NCI-H460 (cell line): ENCODE data around the gene FBLIM1. TPM values are rescaled to one million over a fixed set of nuclear protein-coding genes. Genes with fewer than 3 reads are reported as not detected.

Source experiments
- DNase-seq: peaks from one replicate; pipeline ENCODE4 v3.0.0-alpha.2; 2016; ENCODE audit warnings: low read depth; ENCODE audit errors: extremely low read depth
- total RNA-seq: library from RNA; depleted of rRNA; stranded (reverse); fragments of >200 nt; shearing (Covaris generic); gene quantifications from 2 replicates; pipeline ENCODE4 v1.2.3, GENCODE V29; 2014

Gene FBLIM1
- total RNA-seq, 1 experiment from 2014 or later = 4.1 TPM

DNA sequence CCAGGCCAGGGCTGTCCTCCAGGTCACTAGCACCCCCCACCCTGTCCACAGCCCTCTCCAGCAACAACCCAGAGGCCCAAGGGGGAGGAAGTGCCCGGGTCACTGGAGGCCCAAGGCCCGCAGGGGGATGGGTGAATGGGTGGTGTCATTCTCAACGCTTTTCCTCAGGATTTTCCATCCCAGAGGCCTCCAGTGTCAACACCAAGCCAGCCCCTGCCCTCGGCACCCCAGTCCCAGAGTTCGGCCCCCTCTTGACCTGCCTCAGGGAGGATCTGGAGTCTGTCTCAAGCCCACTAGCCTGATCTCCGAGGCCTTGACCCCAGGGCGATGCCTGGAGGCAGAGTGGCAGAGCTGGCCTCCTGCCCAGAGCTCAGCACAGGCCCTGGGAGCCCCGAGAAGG, 11.2 kb upstream of the FBLIM1 start:
- DNase-seq = no peak

DNA sequence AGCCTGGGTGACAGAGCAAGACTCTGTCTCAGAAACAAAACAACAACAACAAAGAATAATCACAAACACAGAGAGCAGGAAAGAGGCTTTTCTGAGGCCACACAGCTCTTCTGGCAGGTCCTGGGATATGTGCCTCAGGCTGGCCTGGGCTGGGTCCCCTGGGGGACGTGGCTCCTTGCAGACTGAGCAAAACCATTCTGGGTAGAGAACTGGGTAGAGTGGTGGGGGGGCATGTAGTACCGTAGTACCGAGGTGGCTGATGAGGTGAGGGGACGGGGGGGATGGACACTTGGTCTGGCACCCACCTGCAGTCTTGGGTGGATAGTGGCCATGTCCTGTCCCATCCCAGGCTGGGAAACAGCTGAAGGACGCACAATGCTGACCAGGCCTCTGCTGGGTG, 10.3 kb upstream of the FBLIM1 start:
- no peak for DNase-seq

DNA sequence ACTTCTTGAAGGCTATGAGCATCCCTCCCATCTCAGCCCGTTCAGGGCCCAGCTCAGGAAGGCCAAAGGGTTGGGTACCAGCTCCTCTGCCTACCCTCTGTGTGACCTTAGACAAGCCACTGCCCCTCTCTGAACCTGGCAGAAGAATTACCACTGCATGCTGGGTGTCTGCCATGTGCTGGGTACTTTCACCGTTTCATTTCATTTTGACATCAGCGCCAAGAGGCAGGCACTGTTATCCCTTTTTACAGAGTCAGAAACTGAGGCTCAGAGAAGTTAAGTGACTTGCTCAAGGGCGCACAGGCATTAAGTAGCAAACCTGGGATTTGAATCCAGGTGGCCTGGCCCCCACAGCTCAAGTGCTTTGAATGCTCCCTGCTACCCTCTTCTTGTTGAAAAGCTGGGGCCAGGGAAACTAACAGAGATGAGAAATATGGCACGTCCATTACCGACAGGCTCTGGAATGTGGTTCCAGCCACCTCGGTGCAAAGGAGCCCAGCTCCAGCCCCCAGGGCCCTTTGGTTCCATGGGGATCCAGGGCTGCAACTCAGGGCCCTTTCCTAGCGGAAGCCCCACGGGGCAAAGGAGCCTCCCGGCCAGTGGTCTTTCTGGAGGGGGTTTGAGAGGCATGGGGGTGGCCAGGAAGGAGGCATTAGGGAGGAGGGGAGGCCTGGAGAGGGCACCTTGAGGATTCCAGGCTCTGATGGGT, 9.8 kb upstream of the FBLIM1 start:
- DNase-seq = no peak

DNA sequence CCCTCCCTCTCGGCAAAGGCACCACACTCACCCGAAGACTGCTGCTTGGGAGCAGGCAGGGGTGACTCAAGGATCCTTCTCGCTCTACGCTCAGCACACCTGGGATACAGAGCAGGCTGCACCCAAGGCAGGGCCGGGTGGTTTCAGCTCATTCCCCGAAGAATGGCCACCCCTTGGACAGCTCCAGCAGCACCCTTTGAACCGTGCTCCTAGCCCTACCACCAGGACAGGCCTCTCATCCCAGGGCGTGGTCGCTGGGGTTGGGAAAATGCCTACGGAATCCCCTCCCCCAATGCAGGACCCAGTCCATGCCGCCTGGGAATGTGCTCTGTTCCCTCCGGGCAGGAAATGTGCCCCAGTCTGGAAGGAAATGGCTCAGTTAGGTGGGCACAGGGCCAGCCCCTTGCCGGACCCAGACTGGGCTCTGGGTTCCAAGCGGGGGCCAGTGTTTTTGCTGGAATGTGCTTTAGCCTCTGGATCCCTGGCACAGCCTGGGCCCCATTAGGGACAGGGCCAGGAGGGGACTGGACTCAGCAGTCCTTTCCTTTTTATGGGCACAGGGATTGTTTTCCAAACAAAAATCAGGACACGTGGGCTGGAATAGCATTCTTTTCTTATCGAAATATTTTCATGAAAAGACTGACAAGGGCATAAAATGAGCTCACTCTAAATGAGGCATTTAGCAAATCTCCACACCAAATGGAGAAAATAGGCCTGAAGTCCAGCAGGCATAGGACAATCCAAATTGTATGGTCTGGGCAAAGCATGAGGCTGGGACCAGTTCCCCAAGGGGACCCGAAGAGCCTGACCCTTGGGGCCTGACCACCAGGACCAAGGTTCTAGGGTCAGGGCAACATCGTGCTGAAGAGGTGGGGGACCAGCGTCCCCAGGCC, 8.9 kb upstream of the FBLIM1 start:
- DNase-seq = no peak

DNA sequence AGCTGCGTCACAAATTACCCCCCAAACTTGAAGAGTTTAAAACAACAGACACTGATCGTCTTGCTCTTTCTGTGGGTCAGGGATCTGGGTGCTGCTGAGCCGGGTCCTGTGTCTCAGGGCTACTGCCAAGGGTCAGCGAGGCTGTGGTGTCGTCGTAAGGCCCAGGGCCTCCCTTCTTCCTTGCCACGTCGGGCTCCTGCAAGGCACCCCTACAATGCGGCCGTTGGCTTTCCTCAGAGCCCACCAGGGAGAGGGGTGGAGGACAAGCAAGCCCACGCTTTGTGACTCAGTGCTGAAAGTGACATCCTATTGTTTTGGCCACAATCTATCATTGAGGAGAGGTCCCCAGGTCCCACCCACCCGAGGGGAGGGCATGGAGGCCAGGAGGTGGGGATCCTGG, 7.7 kb upstream of the FBLIM1 start:
- no peak for DNase-seq

DNA sequence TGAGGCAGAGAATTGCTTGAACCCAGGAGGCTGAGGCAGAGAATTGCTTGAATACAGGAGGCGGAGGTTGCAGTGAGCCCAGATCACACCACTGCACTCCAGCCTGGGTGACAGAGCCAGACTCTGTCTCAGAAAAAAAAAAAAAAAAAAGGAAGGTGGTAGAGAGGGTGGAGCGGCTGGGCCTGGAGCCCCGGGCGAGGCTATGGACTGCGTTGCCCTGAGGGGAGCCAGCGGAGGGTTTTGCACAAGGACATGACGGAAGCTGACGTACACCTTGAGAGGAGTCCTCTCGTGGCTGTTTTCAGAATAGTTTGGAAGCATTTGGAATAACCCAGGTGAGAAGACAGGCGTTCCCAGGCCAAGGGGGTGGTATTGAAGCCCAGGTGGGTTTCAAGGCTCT, 6.9 kb upstream of the FBLIM1 start:
- DNase-seq = no peak

DNA sequence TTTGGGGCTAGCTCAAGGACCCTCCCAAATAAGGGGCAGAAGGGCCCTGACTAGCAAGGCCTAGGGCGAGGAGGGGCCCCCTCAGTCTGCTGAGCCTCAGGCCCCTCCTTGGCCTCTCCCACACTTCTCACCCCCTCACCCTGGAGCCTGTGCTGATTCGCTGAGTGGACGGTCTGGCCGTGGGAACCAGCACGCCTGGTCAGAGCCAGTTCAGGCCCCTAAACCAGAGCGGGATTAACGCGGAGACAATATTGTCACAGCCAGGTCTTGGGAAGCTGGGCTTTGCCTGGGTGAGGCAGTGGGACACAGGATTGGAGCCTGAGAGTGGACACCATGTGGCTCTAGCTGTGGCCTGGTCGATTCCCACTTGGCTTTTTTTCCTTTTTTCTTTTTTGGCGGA, 4.8 kb upstream of the FBLIM1 start:
- no peak for DNase-seq

DNA sequence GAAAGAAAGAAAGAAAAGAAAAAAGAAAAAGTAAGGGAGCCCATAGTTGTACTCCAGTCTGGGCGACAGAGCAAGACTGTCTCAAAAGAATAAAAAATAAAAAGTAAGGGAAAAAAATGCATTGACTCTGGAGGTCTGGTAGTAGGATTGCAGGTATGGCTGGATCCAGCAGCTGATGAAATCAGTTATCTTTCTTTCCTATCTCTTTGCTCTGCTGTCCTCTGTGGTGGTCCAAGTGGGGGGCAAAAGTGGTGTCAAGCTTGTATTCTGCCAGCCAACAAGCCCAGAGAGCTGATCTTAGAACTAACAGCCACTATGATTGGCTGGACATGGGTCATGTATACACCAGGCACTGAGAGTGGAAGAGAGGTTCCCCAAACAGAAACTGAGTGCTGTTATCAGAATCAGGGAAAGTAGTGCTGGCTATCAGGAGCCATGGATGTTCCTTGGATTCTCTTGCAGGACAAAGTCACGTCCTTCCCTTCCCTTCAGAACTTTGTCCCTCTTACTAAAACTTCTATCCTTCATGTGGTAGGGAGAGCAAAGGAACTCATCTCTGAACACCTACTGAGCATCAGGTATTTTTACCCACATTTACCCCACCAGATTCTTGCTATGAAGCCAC, 3.5 kb upstream of the FBLIM1 start:
- no peak for DNase-seq

DNA sequence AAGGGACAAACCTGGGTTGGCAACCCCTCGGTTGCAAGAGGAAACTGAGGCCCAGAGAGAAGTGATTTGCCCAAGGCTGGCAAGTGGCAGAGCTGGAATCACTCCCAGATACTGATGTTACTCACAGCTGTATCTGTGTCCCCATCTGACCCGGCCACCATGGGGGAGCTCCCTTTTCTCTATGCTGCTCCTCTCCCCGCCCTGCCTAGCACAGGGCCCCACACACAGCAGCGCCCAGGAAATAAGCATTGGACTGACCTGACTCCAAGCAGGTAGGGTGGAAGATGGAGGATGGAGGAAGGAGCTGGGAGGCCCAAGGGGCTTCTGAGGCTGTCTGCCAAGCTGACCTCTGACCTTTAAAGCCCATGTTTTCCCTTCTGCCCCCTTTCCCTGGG, 3.0 kb upstream of the FBLIM1 start:
- DNase-seq = no peak

DNA sequence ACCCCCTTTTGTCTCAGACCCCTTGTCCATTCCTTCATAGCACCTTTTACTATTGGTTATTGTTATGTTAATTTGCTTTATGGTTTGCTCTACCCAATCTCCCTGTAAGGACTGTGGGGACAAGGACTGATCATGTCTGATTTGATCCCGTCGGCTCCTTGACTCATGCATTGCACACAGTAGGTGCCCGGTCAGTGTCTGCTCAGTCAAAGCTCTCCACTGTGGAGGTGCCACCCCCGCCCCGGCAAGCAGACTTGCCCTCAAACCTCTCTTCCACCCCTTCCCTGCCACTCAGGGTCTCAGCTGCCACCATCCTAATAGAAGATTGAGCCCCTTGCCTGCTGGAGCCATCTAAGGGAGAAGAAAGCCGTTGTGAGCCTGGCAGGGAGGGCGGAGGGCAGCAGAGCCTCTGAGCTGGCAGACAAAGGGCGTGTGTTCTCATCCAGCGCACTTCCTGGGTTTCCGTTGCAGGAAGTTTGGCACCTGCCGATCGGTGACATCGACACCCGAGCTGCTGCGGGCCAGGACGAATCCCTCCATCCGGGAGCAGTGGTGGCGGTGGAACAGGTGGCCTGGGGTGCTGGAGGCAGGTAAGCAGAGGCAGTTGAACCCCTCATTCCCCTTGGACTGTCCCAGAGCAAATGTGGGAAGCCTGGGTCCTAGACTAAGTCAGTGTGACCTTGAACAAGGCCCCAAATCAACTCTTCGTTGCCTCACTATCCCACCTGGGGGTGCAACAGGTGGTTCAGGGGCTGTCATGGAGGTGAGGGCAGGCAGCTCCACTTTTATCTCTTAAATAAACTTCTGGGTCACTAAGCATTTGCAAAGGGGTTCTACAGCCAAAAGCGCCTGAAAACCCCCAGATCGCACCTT, 2.2 kb upstream of the FBLIM1 start:
- DNase-seq = peak; percentile 26

DNA sequence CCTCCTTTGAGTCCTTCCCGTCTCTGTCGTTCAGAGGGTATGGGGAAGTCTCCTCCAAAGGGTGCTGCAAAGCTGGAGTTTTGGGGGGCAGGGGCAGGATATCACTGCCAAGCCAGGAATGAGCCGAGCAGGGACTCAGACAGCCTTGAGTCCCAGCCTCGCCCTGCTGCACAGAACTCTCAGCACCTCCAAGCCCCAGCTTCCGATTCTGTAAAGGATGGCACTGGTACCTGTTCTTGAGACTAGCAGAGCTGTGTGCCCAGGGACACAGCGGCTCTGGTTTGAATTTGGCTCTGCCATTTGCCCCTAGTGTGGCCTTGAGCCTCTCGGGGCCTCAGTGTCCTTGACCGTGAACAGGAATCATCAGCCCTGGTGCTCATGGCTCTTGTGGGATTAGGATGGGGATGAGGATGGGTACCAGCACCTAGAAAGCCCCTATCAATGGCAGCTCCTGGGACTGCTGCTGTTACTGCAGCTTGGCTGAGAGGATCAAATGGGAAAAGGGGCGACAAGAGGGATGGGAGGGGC, 1.5 kb upstream of the FBLIM1 start:
- DNase-seq = no peak

DNA sequence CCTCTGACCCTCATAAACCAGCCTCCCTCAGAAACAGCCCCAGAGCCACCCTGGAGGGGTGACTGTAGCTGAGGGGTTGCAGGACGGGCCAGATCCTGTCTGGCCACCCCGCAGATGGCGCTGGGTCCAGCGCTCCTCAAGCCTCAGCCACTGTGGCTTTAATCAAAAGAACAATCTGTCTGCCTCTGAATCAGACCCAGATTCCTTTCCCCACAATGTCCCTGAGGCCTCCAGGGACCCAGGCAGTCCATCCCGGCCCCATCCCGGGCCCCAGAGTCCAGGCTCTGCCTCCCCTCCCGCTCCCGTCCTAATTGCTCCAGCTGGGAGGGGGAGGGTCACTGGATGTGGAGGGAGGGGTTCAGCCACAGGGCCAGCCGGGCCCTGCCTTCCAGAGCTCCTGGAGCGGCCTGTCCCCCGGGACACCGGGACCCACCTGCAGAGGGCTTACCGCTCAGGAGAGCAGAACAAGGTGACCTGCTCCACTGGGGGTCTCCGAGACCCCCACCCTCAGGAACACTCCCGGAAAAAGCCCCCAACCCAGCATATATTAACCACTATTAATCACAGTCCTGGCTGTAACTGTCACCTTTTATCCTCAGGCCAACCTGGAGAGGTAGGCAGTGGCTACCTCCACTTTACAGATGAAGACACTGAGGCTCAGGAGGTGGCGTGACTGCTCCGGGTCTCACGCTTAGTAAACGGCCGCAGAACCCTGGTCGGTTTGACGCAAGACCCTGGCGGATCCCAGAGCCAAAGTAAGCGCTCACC, 836 bp upstream of the FBLIM1 start:
- DNase-seq = no peak

DNA sequence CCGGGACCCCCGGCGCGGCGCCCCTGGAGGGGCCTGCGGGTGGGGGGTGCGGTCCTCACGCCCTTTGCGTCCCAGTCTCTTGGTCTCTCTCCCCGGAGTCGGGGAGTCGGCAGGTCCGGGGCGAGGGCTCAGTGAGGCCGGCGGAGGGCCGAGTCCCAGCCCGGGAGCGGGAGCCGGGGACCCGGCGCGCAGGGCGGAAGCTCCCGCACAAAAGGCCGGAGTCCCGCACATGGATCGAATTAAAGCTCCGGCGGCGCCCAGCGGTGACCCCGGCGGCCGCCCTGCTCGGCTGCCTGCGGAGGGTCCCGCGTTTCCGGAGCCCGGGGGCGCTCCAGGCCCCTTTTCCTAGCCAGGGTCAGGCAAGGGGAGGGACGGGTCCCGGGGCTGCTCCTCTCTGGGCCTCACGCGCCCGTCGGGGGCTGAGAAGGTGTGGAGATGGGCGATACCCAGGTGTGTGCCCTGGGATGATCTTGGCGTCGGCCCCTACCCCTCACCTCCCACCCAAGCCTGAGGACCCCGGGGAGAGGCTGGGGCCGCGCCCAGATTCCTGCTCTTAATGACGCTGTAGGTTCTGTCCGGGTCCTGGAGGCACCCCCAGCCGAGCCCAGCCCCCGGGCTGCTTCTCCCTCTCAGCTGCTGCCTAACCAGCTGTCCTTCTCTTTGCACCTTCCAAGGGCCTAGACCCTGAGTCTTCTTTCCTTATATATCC, 512 bp downstream of the FBLIM1 start:
- no peak for DNase-seq

DNA sequence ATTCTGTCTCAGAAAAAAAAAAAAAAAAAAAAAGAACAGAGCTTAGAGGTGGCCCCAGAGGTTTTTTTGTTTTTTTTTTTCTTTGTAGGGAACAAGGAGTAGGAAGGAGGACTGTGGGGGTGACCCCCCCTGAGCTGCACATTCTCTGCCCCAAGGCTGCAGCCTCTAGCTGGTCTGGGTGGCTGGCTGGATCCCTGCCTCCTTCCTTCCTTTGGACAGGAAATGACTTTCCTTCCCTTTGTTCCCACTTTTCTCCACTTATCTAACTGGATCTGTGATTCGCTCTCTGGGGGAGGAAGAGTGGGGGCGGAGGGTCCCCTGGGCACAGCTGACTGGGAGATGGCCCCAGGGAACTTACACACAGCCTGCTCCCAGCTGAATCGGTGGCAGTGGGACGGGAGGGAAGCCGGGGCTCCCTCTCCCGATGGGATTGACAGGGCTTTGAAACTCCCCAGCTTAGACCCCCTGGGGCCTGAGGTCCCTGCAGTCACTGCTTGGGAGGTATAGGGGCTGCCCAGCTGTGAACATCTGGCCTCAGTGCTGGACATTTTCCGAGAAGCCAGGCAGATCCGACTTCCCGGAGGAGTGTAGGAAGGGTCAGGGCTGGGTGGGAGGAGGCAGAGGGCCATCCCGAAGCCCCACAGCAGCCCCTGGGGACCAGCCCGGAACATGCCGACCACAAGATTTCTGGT, 2.1 kb downstream of the FBLIM1 start:
- DNase-seq = no peak

DNA sequence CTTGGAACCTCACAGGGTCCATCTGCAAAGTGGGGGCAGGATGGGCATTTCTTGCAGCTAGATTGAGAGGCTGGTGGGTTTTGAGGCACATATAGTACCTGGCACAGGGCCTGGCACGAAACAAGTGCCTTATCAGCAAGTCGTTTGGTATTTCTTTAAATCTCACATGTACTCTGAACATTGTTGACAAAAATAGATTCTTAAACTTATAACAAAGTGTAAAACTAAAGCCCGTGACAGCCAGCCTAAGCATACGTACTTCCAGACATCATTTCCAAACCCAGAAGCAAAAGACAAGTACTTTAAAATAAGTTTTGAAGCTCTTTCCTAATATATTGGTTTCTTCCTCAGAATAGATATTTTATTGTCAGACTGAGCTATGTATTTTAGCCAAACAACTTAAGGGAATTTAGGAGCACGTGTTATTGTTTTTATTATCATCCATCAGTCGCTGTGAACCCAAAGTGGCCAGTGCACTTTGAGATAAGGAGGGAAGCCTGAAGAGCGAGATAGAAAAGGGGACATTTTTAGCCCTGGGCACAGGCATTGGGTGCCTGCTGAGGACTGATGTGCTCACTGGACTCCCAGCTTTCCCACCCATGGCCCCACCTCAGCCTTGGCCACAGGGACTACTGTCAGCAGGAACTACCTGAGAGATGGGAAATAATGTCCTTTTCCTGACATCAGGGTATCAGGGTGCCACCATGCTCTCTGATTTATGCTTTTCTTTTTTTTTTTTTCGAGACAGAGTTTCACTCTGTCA, 3.0 kb downstream of the FBLIM1 start:
- no peak for DNase-seq

DNA sequence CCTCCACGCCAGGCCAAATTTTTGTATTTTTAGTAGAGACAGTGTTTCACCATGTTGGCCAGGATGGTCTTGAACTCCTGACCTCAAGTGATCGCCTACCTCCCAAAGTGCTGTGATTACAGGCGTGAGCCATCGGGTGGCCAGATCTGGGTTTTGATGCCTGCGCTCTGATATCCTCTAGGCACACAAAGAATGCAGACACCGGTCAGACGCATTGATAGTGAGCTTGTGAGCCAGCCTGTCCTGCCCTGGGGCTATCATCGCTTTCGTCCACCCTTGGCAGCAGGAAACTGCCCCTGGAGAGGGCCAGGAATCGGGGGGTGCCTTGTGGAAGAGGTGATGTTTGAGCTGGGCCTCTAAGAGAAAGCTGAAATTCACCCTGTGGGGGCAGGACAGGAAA, 4.0 kb downstream of the FBLIM1 start:
- no peak for DNase-seq

DNA sequence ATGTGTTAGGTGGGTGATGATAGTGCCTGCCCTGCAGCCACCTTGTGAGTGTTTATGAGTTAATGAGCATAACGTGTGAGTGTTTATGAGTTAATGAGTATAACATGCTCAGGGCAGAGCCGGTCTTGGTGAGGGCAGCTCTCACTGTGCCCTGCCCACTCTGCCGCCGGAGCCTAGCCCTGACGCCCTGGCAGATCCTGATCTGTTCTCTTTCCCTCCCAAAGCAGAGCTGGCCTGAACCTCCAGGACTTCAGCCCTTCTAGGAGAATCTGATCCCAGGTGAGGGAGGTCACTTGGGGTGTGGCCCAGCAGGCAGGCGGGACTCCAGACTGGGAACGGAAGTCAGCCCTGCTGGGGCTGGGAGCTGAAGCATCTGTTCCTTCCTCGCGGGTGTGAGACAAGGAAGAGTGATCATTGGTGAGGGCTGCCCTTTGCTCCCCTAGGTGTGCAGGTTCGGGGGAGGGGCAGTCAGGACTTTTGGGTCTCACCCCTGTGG, 5.7 kb downstream of the FBLIM1 start:
- DNase-seq = no peak

DNA sequence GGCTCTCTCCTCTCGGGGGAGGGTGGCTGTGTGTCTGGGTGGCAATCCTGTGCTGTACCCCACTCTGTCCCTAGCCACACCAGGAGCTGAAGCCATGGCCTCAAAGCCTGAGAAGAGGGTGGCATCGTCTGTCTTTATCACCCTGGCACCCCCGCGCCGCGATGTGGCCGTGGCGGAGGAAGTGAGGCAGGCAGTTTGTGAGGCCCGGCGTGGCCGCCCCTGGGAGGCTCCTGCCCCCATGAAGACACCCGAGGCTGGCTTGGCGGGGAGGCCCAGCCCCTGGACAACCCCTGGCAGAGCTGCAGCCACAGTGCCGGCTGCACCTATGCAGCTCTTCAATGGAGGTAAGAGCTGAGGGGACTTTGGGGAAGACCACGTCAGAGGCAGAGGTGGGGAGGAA, 6.3 kb downstream of the FBLIM1 start:
- no peak for DNase-seq
